MM.1S (cell line): ENCODE measurements around the gene ESYT1.

Experiments
- DNase-seq: peaks from one replicate; pipeline ENCODE4 v3.0.0-alpha.2; 2015
- H2AFZ ChIP-seq: fragments of 300-600 bp; sonication (generic); 2 replicates; pipeline ENCODE4 v1.6.0; 2016; ENCODE audit warnings: antibody characterized with exemption, low read length
- H3F3A ChIP-seq: fragments of 300-600 bp; sonication (generic); 2 replicates; pipeline ENCODE4 v1.6.1; 2016; ENCODE audit warnings: mild to moderate bottlenecking, antibody characterized with exemption, low read length, moderate library complexity, mixed read lengths; ENCODE audit not compliant: insufficient read depth
- H3K27ac ChIP-seq: fragments of 300-600 bp; sonication (generic); 2 replicates; pipeline ENCODE4 v1.5.1; 2016; ENCODE audit warnings: mild to moderate bottlenecking, low read length
- H3K27me3 ChIP-seq: fragments of 300-600 bp; sonication (generic); replicated peaks from 2 replicates; pipeline ENCODE4 v1.6.0; 2016; ENCODE audit warnings: low read length; ENCODE audit not compliant: insufficient read depth
- H3K36me3 ChIP-seq: fragments of 300-600 bp; sonication (generic); replicated peaks from 2 replicates; pipeline ENCODE4 v1.6.1; 2016; ENCODE audit warnings: mild to moderate bottlenecking, low read length, mixed read lengths; ENCODE audit not compliant: insufficient read depth
- H3K4me1 ChIP-seq: fragments of 300-600 bp; sonication (generic); 2 replicates; pipeline ENCODE4 v1.6.1; 2016; ENCODE audit warnings: low read length, mixed read lengths
- H3K4me2 ChIP-seq: fragments of 300-600 bp; sonication (generic); 2 replicates; pipeline ENCODE4 v1.6.0; 2016; ENCODE audit warnings: low read depth, low read length
- H3K4me3 ChIP-seq: fragments of 300-600 bp; sonication (generic); 2 replicates; pipeline ENCODE4 v1.5.1; 2016; ENCODE audit warnings: low read length, mixed read lengths
- H3K79me2 ChIP-seq: fragments of 300-600 bp; sonication (generic); 2 replicates; pipeline ENCODE4 v1.6.1; 2016; ENCODE audit warnings: mixed run types, low read length, mixed read lengths
- H3K9ac ChIP-seq: fragments of 300-600 bp; sonication (generic); 2 replicates; pipeline ENCODE4 v1.6.1; 2016; ENCODE audit warnings: low read length, mixed read lengths
- H3K9me2 ChIP-seq: fragments of 300-600 bp; sonication (generic); replicated peaks from 2 replicates; pipeline ENCODE4 v1.6.1; 2016; ENCODE audit warnings: mild to moderate bottlenecking, low read length, mixed read lengths; ENCODE audit not compliant: insufficient read depth
- H3K9me3 ChIP-seq: fragments of 300-600 bp; sonication (generic); replicated peaks from 2 replicates; pipeline ENCODE4 v1.6.1; 2016; ENCODE audit warnings: mild to moderate bottlenecking, low read length, mixed read lengths; ENCODE audit not compliant: insufficient read depth
- H4K20me1 ChIP-seq: fragments of 300-600 bp; sonication (generic); 2 replicates; pipeline ENCODE4 v1.6.1; 2016; ENCODE audit warnings: mild to moderate bottlenecking, low read length, moderate library complexity, mixed read lengths; ENCODE audit not compliant: insufficient read depth
- CTCF ChIP-seq: fragments of 300-600 bp; sonication (generic); IDR thresholded peaks from 2 replicates; pipeline ENCODE4 v1.5.1; 2016; ENCODE audit warnings: antibody characterized with exemption, low read length, mixed read lengths
- EZH2 ChIP-seq: fragments of 300-600 bp; sonication (generic); optimal IDR thresholded peaks from 2 replicates; pipeline ENCODE3; 2017; ENCODE audit warnings: low read depth, mild to moderate bottlenecking, antibody characterized with exemption, low read length, mixed read lengths
- EZH2phosphoT487 ChIP-seq: fragments of 300-600 bp; sonication (generic); IDR thresholded peaks from 2 replicates; pipeline ENCODE4 v1.6.1; 2018; ENCODE audit warnings: antibody characterized with exemption, low read length

The ESYT1 gene

GRCh38 chr12:56134897-56135296 lies 6.8 kb downstream of the ESYT1 start:
- Histone ChIP-seq H3K4me3 (no peak overlapping the region), H3K9me3 (no peaks in the 10 kb centered on the region), H3K27ac (no peak overlapping the region), H3K4me2 (no peak overlapping the region), H3K9me2 (no peaks in the 10 kb centered on the region), H3K36me3 (0 out of 2 replicates have a peak, but pooled peaks cover 11% of the 10 kb centered on the region), H4K20me1 (no peaks in the 10 kb centered on the region), H3F3A (no peaks in the 10 kb centered on the region), H3K4me1 (0 out of 2 replicates have a peak, but pooled peaks cover 3% of the 10 kb centered on the region), H3K9ac (no peak overlapping the region), H2AFZ (no peak overlapping the region), H3K27me3 (no peaks in the 10 kb centered on the region), H3K79me2 (peaks cover 9% of the 10 kb centered on the region)
- no peak for DNase-seq
- TF ChIP-seq CTCF: no peak
- TF ChIP-seq EZH2phosphoT487: no peak

GRCh38 chr12:56137853-56138571 lies 9.9 kb downstream of the ESYT1 start:
- Histone ChIP-seq H3K4me2 (no peak overlapping the region), H3K4me1 (0 out of 2 replicates have a peak, but pooled peaks cover 3% of the 10 kb centered on the region), H3F3A (0 out of 2 replicates have a peak, but pooled peaks cover 1% of the 10 kb centered on the region), H3K4me3 (no peak overlapping the region), H2AFZ (no peak overlapping the region), H3K9ac (no peak overlapping the region), H3K36me3 (no peaks in the 10 kb centered on the region; the same call in 1 of the 2 replicates), H3K9me2 (no peaks in the 10 kb centered on the region), H3K79me2 (no peaks in the 10 kb centered on the region), H3K27me3 (no peaks in the 10 kb centered on the region), H4K20me1 (no peaks in the 10 kb centered on the region), H3K27ac (no peak overlapping the region), H3K9me3 (no peaks in the 10 kb centered on the region)
- TF ChIP-seq CTCF: no peak
- TF ChIP-seq EZH2phosphoT487: no peak
- no peak for TF ChIP-seq EZH2
- no peak for DNase-seq

- no peaks in the 10 kb centered on the region for H3K27me3 ChIP-seq
- no peaks in the 10 kb centered on the region; the same call in none of the 2 replicates for H3K36me3 ChIP-seq
- no peak overlapping the region for H3K4me2 ChIP-seq
- no peak overlapping the region for H3K4me3 ChIP-seq
- TF ChIP-seq CTCF (no peak), EZH2 (no peak), EZH2phosphoT487 (no peak)
- H3K27ac ChIP-seq: no peak overlapping the region
- H4K20me1 ChIP-seq: no peaks in the 10 kb centered on the region
- no peaks in the 10 kb centered on the region for H3K79me2 ChIP-seq
- no peaks in the 10 kb centered on the region for H3K9me2 ChIP-seq
- H3K4me1 ChIP-seq: no peaks in the 10 kb centered on the region
- no peak for DNase-seq
- H3K9ac ChIP-seq: no peak overlapping the region
- 0 out of 2 replicates have a peak, but pooled peaks cover 11% of the 10 kb centered on the region for H3F3A ChIP-seq
- H2AFZ ChIP-seq: no peak overlapping the region
- H3K9me3 ChIP-seq: no peaks in the 10 kb centered on the region
Observed at GRCh38 chr12:56141946-56142784, 14.1 kb downstream of the ESYT1 start.
